HG03280 (cell line): ENCODE data around the gene ANO6.
"Not testable (repeated sequence)": the region's sequence is repeated elsewhere in the genome, so short reads cannot be mapped to it uniquely, and the experiment has no call there.

Source experiments
- ATAC-seq: cut with Tn5 transposase; IDR thresholded peaks from one replicate; pipeline ENCODE4 v1.9.1; 2021; ENCODE audit warnings: mild to moderate bottlenecking, moderate library complexity; ENCODE audit not compliant: unreplicated experiment

The ANO6 gene

GRCh38 chr12:45215419-45216229, at the start of gene ANO6:
ANO6 (plus strand) TSS chr12:45216095; CDS start chr12:45216322, 227 bp downstream.
- peak; percentile 68 for ATAC-seq

GRCh38 chr12:45168976-45169375, 46.9 kb upstream of the ANO6 start:
- no peak for ATAC-seq

- no peak for ATAC-seq
Measured at GRCh38 chr12:45170456-45171042, 45.3 kb upstream of the ANO6 start.

GRCh38 chr12:45173293-45173692, 42.6 kb upstream of the ANO6 start:
- not testable (repeated sequence) for ATAC-seq

GRCh38 chr12:45174595-45174994, 41.3 kb upstream of the ANO6 start:
- no peak for ATAC-seq

- ATAC-seq = no peak
Measured at GRCh38 chr12:45178771-45179170, 37.1 kb upstream of the ANO6 start.

GRCh38 chr12:45182511-45182910, 33.4 kb upstream of the ANO6 start:
- ATAC-seq = no peak

- no peak for ATAC-seq
Measured at GRCh38 chr12:45183246-45183645, 32.6 kb upstream of the ANO6 start.

- no peak for ATAC-seq
Measured at GRCh38 chr12:45184147-45184963, 31.5 kb upstream of the ANO6 start.

GRCh38 chr12:45186762-45187161, 29.1 kb upstream of the ANO6 start:
- ATAC-seq = no peak

- no peak for ATAC-seq
Measured at GRCh38 chr12:45189766-45190403, 26.0 kb upstream of the ANO6 start.

- no peak for ATAC-seq
Measured at GRCh38 chr12:45191239-45191638, 24.7 kb upstream of the ANO6 start.

- ATAC-seq = no peak
Measured at GRCh38 chr12:45192707-45193106, 23.2 kb upstream of the ANO6 start.

GRCh38 chr12:45200491-45201043, 15.3 kb upstream of the ANO6 start:
- no peak for ATAC-seq

- no peak for ATAC-seq
Measured at GRCh38 chr12:45203767-45204166, 12.1 kb upstream of the ANO6 start.

GRCh38 chr12:45204757-45205156, 11.1 kb upstream of the ANO6 start:
- no peak for ATAC-seq

GRCh38 chr12:45205165-45205825, 10.6 kb upstream of the ANO6 start:
- ATAC-seq = no peak

GRCh38 chr12:45208604-45209487, 7.0 kb upstream of the ANO6 start:
- no peak for ATAC-seq

GRCh38 chr12:45209784-45210183, 6.1 kb upstream of the ANO6 start:
- ATAC-seq = no peak
